ENCODE results near the gene VWDE.

VWDE gene

DNA sequence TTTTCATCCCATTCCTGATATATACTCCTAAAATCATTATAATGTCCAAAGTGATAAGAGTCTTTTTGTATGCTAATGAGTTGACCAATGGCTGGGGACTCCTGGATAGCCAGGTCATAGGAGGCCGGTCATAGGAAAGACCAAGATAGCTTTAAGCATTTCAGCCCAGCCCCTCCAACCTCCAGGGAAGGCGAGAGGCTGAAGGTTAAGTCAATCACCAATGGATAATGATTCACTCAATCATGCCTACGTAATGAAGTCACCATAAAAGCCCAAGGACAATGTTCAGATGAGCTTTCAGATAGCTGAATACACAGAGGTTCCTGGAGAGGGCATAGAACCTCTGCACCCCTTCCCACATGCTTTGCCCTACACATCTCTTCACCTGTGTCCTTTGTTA lies 75.7 kb downstream of the VWDE start:
- DNase-seq = no peak

DNA sequence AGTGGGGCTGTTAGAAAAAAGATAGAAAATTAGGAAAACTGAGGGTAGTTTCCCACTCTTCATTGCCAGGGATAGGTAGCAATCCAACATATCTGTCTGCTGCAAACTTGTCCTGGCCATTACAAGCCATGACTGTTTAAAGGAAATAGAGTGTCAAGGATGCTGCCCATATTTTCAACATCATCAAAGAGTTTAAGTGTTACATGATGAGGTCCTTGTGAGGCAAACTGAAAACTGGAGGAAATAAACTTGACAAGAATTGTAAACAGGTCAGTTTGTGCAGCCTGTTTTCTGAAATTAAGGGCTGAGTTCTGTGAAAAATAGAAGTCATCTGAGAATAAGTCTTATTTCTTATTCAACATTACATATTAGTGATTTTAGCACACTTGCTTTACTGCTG lies 78.0 kb downstream of the VWDE start:
- no peak for DNase-seq

DNA sequence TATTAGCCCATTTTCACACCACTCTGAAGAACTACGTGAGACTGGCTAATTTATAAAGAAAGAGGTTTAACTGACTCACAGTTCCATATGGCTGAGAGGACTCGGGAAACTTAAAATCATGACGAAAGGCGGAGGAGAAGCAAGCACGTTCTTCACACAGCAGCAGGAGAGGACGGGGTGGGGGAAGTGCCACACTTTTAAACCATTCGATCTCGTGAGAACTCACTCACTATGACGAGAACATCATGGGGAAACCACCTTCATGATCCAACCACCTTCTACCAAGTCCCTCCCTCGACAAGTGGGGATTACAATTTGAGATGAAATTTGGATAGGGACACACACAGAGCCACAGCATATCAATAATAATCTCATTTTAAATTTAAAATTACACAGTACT lies 80.2 kb downstream of the VWDE start:
- DNase-seq = no peak

DNA sequence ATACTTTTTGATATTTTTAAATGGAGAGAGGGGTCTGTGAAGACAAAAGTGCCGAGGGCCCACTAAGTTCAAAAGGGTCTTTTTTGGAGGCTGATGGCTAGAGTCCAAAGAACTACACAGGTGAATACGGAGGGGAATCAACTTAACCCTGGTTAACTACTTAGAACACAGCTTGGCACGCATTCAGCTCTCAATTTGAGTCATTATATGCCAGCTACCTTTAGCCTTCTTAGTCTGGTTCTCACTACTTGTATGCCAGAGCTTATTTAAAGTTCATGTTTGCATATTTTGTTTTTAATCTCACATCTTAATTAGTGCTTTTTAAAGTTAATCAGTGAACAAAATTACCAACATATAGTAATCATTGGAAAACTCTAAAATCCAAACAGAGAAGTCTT lies 80.8 kb downstream of the VWDE start:
- DNase-seq = peak; percentile 12

DNA sequence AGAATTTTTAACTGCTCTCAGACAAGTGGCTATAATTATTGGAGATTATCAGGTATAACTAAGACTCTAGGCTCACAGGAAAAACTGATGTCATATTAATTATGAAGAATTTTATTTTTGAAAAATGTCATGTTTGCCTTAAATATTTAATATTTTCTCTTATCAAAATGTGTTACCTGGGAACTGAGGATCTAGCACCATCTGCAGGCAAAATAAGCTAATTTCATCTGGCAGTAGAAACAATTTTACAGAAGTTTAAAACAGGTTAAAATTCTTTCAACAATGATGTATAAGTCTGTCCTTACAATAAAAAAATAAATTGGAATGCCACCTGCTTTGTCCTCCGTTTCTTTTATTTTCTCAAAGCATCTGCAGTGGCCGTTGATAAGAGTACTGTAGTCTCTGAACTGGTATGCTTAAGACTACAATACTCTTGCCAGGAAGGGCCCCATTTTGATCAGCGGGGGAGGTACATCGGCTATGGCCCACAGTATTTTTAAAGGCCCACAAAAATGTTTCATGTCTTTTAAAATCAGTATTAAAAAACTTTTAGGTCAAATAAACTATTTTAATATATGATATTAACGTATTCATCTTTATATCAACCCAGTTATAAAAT lies 81.3 kb downstream of the VWDE start:
- peak; percentile 11 for DNase-seq

DNA sequence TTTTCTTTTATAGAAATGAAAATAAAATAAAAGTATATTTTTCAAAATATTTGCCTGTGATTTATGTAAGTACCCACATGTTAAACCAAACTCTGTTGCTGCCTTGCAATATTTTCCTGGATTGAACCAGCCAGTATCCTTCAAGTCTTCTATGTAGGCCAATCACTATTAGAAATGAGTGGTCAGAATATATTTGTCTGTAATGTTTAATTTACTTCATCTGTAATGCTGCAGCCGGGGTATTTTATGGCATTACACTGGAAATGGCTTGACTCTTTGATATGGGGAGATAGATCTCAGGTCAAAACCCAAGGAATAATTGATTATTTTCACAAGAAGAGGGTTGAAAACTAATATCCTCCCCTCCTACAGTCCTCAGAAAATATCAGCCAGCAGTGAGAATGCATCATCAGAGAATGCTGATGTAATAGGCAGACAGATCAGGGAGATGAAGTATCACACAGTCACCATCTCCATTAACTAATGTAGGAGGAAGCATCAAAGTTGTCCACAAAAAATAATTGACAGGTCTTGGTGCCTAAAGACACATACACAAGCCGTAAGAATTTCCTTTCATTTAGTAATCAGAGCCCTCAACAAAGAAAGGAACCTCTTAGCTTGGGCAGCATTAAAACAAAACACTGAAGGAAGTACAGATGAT lies 82.5 kb downstream of the VWDE start:
- DNase-seq = no peak

DNA sequence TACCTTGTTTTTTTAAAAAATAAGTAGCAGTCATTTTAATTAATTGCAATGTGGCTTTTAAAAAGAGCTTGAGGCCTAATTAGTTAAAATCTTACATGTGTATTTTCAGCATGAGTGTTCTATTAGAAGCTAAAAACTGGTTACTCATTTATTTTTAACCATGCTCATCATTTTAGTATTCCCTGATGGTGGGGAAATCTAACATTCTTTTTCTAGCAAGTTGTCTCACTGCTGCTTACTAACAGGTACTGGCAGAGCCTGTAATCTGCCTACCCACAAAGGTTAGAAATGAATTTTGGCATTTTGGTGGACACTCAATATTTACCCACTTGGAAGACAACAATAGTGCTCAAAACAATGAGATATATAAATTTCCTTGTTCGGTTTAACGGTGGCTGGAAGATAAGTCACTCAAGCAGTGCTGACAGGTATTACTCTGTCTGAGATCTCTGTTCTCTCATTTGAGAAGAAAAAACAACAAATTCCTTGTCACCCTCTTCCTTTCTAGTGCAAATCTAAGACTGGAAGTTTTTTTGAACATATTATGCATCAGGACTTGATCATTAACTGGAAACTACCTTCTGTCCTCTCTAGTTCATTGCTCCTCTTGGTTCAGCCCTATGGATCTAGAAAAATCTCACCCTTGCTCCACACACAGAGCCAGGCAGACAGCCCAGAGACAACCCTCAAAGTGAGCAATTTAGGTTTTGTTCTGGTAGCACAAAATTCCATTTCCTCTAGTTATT lies 83.3 kb downstream of the VWDE start:
- DNase-seq = no peak

DNA sequence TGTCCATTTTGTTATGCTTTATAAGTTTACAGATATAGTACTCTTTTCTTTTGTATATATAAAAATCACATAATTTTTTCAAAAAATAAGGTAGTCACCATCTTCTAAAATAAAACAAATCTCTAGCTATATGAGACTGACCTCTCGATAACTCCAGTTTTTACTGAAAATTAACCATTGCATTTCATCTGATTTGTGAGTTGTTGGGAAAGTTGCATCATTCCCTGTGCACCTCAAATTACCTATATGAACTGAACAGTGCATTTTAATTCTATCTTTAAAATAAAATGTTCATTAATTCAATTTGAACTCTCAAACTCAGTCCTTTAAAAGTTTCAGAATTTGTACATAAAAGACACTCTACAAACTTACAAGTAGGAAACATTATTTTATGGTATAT lies 86.0 kb downstream of the VWDE start:
- DNase-seq = no peak

DNA sequence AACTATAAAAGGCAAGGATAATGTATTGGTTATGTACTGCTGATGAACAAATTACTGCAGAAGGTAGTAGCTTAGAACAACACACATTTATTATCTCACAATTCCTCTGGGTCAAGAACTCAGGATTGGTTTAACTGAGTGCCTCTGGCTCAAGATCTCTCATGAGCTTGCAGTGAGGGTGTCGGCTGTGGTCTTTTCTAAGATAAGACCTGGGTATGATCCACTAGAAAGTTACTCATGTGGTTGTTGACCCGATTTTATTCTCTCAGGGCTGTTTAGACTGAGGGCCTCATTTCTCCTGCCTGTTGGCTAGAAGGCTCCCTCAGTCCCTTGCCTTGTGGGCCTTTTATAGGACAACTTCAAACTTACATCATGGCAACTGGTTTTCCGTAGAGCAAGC lies 86.7 kb downstream of the VWDE start:
- DNase-seq = no peak

DNA sequence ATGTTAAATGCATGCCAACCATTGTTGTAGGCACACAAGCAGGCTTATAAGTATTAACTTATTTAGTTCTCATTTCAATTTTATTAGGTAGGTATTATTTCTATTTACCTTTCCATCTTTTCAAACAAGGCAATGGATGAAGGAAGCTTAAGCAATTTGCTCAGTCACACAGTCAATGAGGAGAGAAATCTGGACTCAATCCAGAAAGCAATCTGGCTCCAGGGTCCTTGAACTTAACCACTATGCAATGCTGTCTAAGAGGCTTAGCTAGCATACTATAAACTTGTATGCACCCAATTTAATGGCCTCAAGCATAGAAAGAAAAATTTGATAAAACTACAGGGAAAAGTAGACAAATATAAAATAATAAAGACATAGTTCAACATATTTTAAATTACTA lies 88.6 kb downstream of the VWDE start:
- DNase-seq = peak; percentile 42

DNA sequence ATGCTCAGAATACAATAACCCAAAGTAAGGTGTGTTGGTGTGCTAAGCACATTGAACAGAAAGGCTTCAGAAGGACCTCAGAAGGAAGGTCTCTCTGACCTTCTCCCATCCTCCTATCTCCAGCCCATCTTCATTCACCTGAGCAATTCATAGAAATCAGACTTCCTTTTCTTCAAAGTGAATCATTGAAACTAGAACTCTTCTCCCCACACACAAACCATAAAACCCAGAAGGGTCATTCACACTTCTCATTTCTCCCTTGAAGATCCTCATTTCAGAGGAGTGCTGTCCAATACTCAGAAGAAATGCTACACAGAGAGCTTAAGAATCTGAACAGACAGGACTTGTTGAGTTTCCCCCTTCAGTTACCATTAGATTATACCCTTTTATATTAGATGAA lies 89.5 kb downstream of the VWDE start:
- DNase-seq = no peak

DNA sequence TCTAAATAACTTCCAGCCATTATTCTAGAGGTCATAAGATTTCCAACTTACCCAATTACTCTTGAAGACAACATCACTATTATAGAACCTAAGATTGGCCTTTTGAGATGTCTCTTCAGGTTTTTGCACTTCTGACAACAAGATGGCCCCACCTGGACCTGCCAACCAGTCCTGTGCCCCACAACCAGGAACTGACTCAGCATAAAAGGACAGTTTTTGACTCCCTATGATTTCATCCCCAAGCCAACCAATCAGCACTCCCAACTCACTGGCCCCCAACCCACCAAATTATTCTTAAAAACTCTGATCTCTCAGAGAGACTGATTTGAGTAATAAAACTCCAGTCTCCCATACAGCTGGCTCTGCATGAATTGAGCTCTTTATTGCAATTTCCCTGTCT lies 98.2 kb downstream of the VWDE start:
- DNase-seq = no peak

DNA sequence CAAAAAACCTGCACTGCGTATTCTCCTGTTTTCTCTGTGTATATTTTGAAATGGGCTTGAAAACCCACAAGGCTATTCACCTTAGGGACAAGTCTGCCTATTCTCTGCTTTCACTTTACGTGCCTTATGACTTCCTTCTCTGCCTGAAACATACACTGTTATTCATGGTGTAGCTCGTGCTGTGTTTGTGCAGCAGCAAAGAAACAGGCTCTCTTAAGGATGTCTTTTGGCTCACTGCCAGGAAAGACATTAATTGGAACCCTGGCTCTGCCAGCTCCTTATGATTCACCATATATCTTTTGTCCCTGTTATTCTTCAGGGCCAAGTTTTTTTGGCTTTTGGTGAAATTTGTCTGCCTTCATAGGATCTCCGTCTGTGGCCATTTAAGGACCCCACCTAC lies 100.2 kb downstream of the VWDE start:
- peak; percentile 18 for DNase-seq

DNA sequence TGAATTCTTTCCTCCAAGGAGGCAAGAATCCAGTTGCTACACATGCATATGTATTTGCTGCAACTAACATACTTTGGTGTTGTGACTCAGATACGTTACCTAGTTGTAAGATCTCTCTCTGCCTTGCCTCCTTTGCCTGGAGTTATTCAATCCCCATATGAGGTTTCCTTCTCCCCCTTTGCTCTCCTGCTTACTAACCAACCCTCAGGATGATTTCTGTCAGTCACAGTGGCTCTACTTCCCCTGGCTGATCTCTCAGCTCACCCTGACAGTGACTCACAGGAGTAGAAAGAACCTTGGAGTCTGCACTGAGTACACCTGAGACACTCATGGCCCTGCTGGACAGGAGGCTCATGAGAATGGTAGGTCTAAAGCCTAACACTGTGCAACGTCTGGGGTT lies 100.6 kb downstream of the VWDE start:
- DNase-seq = no peak

DNA sequence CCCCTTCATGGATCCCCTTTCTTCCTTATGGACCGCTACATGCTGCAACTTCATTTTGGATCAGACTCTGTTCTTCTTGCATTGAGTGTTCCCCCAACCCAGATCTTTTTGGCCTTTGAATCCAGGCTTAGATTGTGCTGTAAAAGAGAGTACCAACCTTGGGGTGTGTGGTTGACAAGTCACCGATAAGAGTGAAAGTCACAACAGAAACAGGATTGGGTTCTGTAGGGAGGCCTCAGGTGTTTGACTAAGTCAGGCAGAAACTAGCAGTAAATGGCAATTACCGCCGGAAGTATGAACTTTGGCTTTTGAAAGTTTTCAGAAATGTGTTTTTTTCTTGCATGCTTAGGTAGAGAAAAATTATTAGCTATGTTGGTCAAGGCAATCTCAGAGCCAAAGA lies 103.2 kb downstream of the VWDE start:
- no peak for DNase-seq

DNA sequence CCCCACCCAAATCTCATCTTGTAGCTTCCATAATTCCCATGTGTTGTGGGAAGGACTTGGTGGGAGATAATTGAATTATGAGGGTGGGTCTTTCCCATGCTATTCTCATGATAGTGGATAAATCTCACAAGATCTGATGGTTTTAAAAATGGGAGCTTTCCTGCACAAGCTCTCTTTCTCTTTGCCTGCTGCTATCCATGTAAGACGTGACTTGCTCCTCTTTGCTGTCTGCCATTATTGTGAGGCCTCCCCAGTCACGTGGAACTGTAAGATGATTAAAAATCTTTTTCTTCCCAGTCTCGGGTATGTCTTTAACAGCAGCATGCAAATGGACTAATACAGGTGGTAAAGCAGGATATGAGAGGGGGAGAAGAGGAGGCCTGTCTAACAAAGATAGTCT lies 104.3 kb downstream of the VWDE start:
- no peak for DNase-seq

DNA sequence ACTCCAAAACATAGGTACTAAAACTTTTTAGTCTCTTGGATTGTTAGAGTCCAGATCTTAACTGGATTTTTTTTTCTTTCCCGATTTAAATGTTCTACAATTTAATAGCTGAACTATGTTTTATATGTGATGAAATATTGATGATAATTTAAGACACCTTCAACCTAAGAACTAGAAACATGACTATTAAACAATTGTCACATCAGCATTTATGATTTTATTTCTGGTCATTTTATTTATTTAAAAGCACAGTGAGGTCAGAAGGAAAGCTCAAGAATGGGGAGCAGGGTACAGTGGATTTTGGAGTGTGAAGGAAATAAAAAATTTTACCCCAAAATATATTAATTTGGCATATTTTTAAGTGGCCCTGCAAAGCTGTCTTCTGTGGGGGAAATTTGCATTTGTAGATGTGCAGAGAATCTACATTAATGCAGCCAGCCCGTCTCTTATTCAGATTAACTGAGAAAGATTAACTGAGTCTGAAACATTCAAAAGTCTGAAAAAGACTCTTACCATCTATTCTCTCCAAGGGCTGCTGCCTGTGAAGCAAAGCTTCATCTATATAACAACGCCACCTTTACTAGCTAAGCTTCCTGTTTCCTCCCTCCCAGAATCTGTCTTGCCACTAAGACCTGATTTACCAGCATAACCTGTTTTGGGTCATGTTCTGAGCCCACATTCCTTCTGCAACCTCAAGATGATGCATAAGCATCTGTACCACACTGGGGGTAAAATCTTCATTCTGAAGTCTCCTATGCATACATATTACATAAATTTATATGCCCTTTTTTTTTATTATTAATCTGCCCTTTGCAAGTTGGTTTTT lies 106.2 kb downstream of the VWDE start:
- DNase-seq = no peak

DNA sequence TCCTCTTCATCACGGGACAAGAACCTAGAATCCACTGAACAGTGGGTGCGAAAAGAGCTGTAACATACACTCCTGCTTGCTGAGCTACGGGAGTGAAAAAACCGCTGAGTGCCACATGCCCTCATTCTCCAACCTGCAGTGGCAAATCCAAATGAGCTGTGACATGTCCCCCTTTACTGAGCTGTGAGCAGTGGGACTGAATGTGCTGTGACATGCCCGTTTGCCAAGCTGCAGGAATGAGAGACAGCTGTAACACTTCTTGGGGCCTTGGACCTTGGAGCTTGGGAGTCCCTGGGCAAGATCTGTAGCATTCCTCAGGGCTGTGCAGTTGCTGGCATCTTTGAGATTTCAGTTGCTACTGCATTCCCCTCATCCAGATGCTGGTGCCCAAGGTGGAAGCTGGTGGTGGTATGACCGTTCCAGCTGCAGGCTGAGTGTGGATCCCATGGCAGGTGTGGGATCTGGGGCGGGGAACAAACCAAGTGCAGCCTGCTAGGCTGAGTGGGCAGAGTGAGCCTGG lies 107.6 kb downstream of the VWDE start:
- no peak for DNase-seq

DNA sequence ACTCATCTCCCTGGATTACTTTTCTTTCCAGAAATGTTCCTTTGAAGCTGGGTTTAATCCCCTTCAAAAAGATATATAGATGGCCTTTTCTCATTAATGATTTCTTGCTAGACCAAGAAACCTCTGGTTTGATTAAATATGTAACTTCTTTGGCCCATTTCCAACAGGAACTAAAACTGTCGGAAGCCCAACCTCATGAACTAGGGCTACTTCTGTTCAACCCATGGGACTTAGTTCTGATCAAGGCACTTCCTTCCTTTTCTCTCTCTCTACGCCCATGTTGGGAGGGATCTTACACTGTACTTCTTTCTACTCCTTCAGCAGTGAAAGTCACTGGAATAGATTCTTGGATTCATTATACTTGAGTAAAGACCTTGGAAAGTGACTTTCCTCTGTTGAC lies 109.0 kb downstream of the VWDE start:
- no peak for DNase-seq

DNA sequence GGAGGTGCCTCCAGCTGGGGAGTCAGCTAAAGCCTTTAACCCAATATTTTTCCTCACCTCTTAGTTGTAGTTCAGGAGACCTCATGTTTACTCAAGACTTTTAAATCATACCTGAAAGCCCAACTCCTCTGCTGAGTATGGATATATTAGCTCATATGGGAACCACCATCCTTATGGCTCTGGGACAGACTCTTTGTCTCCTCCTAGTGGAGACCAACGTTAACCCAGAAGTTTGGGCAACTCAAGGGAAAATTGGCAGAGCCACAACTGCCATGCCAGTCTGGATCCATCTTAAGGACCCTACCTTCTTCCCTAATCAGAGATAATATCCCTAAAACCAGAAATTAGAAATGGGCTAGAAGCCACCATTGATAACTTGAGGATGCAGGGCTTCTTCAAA lies 111.8 kb downstream of the VWDE start:
- DNase-seq = no peak

DNA sequence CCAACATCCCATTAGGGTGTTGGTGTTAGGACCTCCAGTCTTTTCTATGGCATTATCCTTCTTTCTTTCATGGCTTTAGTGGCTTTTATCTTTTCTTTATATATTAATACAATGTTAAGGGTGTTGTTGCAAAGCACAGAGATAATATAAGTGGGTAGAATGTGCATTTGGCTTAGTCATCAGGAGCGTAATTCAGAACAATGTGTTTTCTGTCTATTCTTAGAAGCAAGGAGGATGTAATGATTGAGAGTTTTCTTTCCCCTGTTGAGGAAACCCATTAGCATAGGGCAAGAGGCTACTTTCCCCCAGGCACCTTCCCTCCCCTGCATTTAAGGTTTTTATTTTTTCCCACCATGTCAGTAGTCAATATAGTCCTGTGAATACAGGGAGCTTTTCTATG lies 112.9 kb downstream of the VWDE start:
- no peak for DNase-seq

DNA sequence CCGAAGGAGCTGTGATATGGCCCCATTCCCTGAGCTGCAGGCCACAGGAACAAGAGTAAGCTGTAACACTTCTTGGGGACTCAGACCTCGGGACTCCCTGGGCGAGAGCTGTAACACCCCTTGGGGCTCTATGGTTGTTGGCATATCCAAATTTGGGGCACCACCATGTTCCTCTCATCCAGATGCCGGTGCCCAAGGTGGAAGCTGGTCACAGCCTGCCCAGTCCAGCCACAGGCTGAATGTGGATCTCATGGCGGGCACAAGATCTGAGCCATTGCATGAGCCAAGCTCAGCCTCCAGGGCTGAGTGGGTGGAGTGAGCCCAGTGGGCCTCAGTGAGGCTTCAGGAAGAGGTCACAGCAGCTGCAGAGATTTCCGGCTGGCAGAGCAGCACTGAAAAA lies 113.7 kb downstream of the VWDE start:
- no peak for DNase-seq

DNA sequence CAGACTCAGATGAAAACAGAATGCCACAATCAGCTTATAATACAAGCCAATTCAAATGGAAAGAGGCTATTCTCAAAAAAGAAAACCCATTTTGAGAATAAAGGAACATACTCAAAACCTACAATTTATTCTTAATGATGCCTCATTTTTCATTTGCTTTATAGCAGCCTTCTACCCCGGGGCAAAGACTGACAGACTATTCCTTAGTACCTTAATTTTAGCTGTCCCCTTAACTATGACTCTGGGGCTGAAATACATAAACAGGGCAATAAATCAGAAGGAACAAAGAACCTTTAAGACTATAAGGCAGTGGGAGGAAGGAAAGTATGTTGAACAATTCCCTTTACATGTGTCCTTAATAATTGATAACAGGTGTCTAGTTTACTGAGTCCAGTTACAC lies 115.8 kb downstream of the VWDE start:
- peak; percentile 43 for DNase-seq

All from COR-L47 (cell line).